CD4-positive, alpha-beta T cell treated with Interleukin-10 for 1 hour (primary cell): Measurements from ENCODE around the gene SFXN4.
A peak's percentile ranks its signal among the peaks of the same experiment; 100 is the strongest.
"Not testable (repeated sequence)": the region's sequence is repeated elsewhere in the genome, so short reads cannot be mapped to it uniquely, and the experiment has no call there.

Experiments
- DNase-seq: peaks from one replicate; pipeline ENCODE4 v3.0.0-alpha.2; 2020

Gene SFXN4

GRCh38 chr10:119139464-119140067, 25.9 kb downstream of the SFXN4 start:
- DNase-seq, result peak; percentile 57

GRCh38 chr10:119138346-119139306, 26.9 kb downstream of the SFXN4 start:
- no peak for DNase-seq

GRCh38 chr10:119137878-119138277, 27.6 kb downstream of the SFXN4 start:
- not testable (repeated sequence) for DNase-seq

DNA sequence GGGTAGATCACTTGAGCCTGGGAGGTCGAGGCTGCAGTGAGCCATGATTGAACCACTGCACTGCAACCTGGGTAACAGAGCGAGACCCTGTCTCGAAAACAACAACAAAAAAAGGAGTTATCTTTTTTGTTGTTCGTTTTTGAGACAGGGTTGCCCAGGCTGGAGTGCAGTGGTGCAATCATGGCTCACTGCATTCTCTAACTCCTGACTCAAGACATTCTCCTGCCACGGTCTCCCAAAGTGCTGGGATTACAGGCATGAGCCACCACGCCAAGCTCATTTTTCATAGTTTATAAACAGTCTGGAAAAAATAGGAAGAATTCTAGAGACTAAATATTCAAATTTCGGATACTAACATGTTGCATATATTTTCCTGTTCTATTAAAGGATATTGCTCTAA, 29.4 kb downstream of the SFXN4 start:
- no peak for DNase-seq

DNA sequence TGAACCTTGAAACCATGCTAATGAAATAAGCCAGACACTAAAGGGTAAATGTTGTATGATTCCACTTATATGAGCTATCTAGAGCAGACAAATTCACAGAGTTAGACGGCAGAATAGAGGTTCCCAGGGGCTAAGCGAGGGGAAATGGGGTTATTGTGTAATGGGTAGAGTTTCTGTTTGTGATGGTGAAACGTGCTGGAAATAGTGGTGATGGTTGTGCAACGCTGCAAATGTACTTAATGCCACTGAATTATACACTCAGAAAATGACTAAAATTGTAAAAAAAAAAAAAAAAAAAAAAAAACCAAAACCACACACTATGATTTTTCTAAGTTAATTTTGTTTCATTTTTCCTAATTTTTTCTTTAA, 30.0 kb downstream of the SFXN4 start:
- no peak for DNase-seq

GRCh38 chr10:119133949-119134348, 31.6 kb downstream of the SFXN4 start:
- no peak for DNase-seq

DNA sequence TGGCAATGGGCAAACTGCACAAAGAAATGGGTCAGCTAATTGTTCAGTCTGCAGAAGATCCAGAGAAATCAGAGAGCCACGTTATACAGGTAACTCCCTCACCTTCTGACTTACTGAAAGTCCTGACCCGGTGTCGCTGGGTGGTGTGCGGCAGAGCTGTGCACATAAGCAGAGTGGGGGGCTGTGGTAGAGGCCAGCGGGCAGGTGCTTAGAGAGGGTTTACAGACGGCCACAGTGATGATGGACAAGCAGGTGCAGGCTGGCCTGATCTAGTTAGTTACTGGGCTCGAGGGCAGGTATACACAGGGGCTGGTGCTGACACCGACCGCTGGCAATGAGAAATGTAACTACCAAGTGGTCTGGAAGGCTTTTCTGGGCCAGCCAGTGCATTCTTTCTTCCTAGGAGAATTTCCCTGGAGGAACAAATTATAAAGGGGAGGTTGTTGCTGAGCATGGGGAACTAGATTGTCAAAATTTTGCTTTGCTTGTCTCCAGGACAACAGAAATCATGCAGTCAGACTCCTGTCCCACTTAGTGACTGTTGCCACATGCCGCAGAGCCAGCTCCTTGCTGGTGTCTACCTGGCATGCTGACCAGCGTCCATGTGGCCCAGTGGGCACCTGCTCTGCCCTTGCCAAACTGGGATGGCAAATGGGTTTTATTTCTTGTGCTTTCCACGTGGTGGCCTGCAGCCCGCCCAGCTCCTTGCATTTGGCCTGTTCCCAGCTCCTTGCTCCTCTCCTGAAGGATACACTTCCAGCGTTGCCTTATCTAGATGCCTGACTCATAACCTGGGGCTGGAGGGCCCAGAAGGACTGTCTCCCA, 32.8 kb downstream of the SFXN4 start:
- DNase-seq, result no peak

DNA sequence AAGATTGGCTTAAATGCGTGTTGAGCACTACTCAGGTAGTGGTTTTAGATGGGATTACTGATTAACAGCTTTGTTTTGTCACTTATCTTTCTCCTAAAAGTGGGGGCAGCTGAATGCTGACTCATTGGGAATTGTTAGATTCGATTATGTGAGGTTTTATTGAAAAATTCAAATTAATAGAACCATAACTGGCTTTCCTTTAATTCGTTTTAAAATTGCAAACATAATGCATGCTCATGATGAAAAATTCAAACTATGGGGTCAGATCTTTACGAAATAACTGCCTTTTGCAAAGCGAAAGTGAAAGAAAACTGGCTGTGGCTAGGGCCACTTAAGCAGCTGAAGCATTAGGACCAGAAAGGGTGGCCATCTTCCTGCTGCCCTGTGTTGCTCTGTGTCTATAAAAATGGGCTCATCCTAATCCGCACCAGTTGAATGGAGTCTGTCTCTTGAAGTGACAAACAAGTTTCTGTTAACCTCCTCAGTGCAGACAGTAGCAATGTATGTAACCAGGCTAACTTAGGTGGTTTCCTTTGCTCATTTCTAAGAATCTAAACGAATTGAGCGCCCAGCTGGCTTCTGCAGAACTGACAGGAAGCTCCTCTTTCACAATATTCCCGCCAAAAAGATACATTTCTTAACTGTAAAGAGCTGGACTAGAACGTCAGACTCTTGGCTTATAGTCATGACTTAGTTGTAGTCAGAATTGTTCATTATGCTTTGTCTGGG, 33.8 kb downstream of the SFXN4 start:
- peak; percentile 62 for DNase-seq

GRCh38 chr10:119129721-119130120, 35.8 kb downstream of the SFXN4 start:
- no peak for DNase-seq

- no peak for DNase-seq
Measured at GRCh38 chr10:119125942-119126341, 39.6 kb downstream of the SFXN4 start.

DNA sequence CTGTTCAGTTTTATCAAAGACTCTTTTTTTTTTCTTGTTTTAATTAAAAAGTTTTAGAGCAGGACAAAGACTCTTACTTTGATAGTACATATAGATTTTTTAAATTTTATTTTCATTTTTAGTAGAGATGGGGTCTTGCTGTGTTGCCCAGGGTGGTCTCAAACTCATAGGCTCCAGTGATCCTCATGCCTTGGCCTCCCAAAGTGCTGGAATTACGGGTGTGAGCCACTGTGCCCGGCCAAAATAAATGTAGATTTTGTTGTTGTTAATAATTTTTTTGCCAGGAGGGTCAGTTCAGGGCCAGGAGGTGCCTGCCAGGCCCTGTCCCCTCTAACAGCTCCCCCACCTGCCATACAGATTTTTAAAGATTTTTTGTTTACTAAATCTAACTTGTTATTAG, 44.6 kb downstream of the SFXN4 start:
- DNase-seq, result no peak

GRCh38 chr10:119120413-119120867, 45.1 kb downstream of the SFXN4 start:
- peak; percentile 47 for DNase-seq

DNA sequence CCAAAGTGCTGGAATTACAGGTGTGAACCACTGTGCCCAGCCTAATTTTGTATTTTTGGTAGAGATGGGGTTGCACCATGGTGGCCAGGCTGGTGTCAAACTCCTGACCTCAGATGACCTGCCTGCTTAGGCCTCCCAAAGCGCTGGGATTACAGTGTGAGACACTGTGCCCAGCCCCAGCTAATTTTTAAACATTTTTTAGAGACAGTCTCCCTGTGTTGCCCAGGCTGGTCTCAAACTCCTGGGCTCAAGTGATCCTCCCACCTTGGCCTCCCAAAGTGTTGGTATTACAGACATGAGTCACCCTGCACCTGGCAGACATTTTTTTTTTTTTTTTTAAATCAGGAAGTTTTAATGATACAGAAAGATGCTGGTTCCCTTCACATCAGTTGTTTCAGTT, 46.1 kb downstream of the SFXN4 start:
- DNase-seq, result no peak

DNA sequence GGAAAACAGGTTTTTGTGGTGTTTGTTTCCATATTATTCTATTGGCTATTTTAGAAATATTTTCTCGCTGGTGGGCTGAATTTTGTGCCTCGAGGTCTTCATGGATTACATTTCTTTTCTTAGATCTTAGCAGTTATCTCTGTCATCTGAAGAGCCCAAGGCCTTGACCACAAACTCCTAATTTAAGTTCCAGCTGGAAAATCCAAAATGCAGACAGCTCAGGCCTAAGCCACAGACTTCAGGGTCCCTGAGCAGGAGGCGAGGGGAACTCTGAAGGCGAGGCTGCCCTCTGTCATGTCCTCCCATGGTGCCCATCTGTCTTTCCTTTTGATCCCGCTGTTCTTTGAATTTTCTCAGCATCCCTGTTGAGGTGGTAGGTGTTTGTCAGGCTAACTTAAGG, 47.3 kb downstream of the SFXN4 start:
- no peak for DNase-seq

DNA sequence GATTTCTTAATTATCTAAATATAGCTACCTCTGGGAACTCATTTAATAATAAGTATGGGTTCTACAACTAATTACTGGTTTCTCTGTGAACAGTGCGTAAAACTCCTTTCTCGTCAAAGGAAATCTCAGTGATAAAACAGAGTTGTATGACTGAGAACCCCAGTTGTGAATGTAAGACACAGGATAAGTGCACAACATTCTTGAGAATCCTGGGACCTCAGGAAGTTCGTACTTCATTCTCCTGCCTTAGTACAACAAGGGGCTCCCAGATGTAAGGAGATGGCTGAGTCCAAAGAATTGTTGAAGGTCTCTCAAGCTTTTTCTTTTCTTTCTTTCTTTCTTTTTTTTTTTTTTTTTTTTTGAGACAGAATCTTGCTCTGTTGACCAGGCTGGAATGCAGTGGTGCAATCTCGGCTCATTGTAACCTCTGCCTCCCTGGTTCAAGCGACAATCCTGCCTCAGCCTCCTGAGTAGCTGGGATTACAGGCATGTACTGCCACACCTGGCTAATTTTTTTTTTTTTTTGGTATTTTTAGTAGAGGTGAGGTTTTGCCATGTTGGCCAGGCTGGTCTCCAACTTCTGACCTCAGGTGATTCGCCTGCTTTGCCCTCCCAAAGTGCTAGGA, 49.1 kb downstream of the SFXN4 start:
- DNase-seq, result no peak

DNA sequence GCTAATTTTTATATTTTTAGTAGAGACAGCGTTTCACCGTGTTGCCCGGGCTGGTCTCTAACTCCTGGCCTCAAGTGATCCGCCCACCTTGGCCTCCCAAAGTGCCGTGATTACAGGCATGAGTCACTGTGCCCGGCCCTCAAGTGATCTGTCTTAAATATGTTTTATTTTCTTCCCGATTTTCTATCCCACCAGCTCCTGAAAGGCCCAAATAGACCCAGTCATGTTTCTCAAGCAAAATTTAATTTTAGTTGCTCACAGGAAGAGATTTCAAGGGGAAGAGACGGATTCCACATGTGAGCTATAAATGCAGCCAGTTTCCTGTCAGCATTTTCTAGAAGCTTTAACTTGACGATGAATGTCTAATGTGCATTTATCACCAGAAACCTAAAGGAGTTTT, 49.6 kb downstream of the SFXN4 start:
- DNase-seq, result no peak

DNA sequence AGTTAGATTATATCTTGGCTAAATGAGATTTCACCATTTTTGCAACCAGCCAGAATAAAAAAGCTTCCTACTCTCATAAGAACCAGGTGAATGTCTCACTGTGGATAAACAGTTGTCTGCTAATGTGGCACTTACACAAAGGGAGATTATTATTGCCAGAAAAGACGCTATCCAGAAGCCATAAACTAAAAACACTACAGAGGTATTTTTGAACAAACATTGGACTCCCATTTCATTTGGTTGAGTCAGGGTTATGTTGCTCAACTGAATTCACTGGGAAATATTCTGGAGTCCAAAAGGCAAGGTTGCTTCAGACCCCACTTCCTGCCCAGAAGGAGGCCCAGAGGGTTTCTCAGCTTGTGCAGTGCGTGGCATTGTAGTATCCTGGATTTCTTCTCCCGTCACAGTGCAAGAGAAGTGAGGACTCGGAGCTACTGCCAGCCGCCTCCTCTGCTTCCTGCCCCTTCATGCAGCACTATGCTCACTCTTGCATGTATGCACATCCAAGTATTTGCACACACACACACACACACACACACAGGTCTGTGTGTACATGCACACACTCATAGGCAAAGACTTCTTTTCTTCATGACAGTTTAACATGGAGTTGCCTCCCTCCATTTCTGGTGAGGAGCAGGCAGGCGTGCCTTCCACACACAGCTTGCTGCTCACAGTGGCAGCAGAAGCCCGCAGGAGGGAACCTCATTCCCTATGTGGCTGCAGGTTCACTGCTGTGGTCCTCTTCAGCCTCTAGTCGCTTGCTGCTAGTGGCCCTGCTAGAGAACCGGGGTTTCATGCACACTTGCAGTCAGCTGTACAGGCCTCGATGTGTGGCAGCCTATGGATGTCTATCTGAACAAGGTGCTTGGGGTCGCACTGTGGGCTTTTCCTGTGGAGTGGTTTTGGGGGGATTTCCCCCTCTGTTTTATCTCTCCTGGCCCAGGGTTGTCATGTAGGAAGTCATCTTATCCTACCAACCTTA, 51.5 kb downstream of the SFXN4 start:
- DNase-seq, result no peak

- DNase-seq, result no peak
Measured at GRCh38 chr10:119112056-119112455, 53.5 kb downstream of the SFXN4 start.

GRCh38 chr10:119107771-119108170, 57.7 kb downstream of the SFXN4 start:
- not testable (repeated sequence) for DNase-seq

- not testable (repeated sequence) for DNase-seq
Measured at GRCh38 chr10:119107106-119107505, 58.4 kb downstream of the SFXN4 start.

DNA sequence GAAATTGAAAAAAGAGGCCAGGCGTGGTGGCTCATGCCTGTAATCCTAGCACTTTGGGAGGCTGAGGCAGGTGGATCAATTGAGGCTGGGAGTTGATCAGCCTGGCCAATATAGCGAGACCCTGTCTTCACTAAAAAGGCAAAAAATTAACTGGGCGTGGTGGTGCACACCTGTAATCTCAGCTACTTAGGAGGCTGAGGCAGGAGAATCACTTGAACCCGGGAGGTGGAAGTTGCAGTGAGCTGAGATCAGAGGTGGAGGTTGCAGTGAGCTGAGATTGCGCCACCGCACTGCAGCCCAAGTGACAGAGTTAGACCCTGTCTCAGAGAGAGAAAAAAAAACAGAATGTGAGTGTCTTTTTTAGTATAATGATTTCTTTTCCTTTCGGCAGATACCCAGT, 59.6 kb downstream of the SFXN4 start:
- not testable (repeated sequence) for DNase-seq
